ENCODE measurements around the gene SERPINE2.
A peak's percentile ranks its signal among the peaks of the same experiment; 100 is the strongest.

Gene SERPINE2, protein sequence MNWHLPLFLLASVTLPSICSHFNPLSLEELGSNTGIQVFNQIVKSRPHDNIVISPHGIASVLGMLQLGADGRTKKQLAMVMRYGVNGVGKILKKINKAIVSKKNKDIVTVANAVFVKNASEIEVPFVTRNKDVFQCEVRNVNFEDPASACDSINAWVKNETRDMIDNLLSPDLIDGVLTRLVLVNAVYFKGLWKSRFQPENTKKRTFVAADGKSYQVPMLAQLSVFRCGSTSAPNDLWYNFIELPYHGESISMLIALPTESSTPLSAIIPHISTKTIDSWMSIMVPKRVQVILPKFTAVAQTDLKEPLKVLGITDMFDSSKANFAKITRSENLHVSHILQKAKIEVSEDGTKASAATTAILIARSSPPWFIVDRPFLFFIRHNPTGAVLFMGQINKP

DNA sequence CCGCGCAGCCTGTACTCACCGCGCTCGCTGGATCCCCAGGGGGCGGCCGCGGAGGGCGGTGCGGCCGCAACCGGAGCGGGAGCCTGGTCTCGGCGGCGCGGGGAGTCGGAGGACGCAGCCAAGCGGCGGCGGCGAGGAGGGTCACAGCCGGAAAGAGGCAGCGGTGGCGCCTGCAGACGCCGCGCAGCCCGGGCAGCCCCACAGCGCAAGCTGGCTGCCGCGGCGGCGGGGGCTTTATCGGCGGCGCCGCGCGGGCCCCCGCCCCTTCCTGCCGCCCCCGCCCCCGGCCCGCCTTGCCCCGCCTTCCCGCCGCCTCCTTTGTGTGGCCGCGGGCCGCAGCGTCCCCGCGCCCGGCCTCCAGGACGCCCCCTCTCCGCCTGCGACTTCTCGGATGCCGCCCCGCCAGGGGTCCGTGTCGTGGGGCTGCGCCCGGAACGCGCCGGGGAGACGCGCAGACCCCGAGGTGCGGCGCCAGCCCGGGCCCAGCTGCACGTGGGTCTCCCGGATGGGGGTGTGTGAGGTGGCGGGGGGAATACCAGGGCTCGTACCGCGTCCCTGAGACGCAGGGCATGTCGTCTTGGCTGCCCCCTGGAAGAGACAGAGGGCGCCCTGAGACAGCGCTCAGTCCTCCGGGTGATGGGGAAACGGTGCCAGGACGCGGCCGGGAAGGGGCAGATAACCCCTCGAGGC, at the start of gene SERPINE2:
SERPINE2 (minus strand) TSS at position 207 of the 690 bp plus-strand sequence. CDS start 37,386 bp downstream, outside the sequence.
- peak; percentile 44 for DNase-seq (ENCODE audit: insufficient read length, low spot score)
- no peak for FAIRE-seq

DNA sequence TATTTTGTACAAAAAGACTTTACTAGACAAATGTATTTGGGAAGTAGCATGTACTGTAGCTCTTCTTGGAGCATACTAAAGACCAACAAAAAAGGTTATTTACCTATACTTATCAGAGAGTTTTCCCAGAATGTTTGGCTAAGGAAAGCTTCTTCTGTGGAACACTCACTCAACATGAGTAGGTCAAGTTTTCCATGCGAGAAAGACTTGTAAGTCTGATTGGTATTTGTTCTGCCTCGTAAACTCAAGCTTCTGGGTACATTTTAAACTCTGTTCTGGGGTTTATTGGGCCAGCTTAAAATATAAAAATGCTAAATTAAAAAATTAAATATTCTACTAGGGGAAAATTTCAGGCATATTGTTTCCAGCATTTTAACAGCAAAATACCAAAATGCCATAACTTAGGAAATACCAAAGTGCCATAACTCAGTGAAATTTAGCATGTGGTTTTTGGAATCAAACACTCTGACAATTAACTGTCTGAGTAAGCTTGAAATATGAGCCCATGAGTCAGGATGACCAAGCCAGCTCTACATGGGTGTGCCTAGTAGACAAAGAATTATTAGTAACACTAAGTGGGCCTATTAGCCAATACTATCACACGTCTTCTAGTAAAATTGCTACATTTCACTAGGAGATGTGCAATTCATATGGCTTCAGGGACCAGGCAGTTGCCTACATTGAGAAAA, 47.3 kb upstream of the SERPINE2 start:
- FAIRE-seq, result no peak

DNA sequence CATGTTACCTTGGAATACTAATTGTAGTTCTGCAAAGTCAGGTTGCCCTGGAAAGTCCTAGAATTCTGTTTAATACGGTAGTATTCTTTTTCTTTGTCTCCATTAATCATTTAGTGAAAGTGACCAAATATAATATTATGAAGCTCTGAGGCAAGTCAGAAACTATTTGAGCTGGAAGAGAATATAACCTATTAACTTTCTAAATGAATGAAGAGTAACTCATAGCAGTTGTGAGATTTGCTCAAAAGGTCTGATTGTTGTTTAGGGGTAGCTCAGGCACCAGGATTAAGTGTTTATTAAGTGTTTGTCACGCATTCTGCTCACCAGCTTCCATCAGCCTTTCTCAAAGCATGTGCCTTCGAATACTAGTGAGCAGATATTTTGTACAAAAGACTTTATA, 46.7 kb upstream of the SERPINE2 start:
- FAIRE-seq (no peak), DNase-seq (ENCODE audit: insufficient read length, low spot score) (no peak)

More for the DNA sequence above, 47.3 kb upstream of the SERPINE2 start:
- no peak for DNase-seq (ENCODE audit: insufficient read length, low spot score)

DNA sequence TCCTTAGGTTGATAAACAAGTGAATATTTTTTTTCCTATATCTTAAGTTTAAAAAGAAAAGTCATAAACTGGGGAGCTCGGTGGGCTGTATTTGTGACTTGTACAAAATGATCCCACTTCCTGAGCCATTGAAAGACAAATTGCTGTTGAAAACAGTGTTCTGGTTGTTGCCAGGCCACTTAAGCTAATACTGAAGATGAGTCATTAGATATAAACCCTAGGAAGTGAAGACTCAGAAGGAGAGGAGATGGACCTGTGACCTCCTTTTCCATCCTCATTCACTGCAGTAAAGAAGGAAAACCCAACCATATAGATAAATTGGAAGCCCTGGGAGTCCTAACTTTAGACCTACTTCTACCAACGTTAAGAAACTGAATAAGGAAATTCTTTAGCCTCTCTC, 46.2 kb upstream of the SERPINE2 start:
- FAIRE-seq (no peak), DNase-seq (ENCODE audit: insufficient read length, low spot score) (no peak)

DNA sequence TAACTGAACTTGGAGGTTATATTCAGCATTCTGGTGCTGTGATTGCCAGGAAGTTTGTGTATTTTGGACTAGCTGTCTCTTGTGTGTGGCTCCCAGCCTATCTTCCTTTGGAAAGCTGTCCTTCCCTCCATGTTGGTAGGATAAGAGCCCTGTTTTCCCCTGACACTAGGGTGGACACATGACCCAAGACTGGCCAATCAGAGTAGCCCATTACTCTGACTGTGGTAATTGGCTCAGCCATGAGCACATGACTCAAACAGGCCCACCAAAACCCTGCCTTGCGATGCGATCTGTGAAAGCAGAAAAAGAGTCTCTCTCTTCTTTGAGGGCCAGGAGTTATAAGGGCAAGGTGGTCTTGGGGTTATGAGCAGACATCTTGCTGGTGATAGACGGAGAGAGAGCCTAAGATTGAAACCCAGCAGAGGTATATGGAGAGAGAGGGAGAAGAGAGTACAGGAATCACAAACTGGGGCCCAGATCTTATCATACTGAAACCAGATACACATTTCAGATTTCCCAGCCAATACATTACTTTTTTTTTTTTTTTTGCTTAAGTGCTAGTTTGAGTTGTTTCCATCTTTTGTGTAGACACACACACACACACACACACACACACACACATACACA, 45.3 kb upstream of the SERPINE2 start:
- FAIRE-seq (no peak), DNase-seq (ENCODE audit: insufficient read length, low spot score) (no peak)

DNA sequence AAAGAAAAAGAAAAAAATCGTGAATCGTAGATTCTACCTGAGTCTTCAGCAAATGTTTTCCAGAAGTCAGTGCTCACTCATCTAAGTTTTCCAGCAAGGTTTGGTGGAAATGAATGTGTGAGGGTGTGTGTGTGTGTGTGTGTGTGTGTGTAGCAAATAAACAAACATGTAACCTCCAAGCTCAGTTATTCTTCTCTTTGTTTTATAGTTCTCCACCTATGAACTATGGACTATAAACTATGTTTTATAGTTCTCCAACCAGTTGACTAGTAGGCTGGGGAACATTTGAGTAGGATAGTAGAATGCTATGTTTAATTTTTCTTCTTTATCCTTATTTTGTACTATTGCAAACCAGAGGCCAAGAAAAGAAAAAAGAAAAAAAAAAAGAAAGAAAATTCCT, 44.6 kb upstream of the SERPINE2 start:
- no peak for FAIRE-seq

DNA sequence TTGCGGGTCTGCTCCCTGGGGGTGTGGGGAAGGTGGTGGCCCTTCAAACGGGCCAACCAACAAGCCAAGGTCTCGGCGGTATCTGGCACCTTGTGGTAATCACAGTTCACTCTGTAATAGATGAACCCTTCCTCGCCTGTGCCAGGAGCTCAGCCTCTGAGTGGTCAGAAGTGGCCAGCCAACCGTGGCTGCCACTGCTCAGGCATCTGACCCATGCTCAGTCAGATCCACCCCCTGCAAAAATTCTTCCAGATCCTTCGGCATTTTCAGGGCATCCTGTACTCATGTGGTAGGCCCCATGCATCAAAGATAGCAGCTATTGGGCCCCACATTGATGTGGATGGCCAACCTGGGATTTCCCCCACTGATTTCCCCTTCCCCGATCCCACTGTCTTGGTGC, 39.6 kb upstream of the SERPINE2 start:
- FAIRE-seq (no peak), DNase-seq (ENCODE audit: insufficient read length, low spot score) (no peak)

More for the DNA sequence above, 44.6 kb upstream of the SERPINE2 start:
- DNase-seq (ENCODE audit: insufficient read length, low spot score), result no peak

DNA sequence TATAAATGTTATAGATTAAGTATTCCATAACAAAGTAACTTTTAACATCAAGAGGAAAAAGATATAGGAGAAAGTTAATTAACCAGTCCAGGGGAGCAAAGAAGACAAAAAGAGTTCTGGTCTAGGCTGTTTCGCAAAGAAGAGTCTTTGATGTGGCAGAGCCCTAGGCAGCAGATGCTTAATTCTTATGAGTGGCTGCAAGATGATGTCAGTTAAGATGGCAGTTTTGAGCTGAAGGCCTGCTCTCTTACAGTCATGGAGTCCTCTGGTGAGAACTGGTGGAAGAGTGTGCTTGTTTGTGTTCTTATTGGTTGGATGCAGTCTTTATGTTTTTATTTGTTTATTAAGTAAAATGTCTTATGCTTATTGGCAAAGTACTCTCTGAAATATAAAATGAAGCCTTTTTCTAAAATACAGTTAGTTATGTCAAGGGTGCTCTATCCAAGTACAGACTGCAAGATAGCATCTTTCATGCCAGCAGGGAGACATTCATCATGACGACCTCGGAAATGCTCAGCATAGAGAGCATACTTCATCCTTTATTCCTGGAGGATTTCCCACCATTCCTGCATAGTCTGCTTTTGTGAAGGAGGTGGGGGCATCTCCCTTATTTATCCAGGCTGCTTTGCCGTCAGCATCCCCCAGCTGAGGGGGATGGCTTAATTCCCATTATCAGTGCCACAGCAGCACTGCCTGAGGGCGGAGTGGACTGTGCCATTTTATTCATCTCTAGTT, 38.9 kb upstream of the SERPINE2 start:
- DNase-seq (ENCODE audit: insufficient read length, low spot score), result no peak
- FAIRE-seq, result no peak

DNA sequence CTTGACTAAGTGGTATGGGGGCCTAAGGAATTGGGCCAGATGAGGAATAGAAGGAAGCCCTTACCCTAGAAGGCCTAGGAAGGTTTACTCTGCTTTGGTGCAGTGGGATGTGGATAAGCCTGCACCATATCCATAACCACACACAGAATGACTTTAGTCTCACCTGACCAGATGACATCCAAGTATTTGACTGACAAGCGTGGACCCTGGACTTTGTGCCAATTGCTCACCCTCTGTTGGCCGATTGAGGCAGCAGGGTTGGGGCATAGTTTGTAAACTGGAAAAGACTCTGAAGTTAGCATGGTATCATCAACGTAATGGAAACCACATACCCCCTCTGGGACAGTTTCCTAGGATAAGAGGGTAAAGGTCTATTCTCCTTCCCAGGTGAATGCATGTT, 36.5 kb upstream of the SERPINE2 start:
- DNase-seq (ENCODE audit: insufficient read length, low spot score) (no peak), FAIRE-seq (no peak)

DNA sequence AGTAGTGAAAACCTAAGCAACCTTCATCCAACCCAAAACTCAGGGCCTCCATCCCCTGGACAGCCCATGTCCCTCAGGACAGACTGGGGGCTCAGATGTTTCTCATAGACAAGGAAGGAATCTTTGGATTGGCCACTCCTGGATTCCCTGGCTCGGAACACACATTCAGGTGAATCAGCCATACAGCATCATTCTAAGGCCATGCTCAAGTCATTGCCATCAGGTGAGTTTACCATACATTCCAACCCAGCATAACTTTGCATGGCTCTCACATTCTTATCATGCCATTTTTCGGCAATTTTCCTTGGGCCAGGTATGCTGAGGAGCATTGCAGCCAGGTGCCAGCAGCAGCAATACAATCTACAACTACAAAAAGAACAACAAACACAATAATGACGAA, 34.6 kb upstream of the SERPINE2 start:
- FAIRE-seq, result no peak
- no peak for DNase-seq (ENCODE audit: insufficient read length, low spot score)

DNA sequence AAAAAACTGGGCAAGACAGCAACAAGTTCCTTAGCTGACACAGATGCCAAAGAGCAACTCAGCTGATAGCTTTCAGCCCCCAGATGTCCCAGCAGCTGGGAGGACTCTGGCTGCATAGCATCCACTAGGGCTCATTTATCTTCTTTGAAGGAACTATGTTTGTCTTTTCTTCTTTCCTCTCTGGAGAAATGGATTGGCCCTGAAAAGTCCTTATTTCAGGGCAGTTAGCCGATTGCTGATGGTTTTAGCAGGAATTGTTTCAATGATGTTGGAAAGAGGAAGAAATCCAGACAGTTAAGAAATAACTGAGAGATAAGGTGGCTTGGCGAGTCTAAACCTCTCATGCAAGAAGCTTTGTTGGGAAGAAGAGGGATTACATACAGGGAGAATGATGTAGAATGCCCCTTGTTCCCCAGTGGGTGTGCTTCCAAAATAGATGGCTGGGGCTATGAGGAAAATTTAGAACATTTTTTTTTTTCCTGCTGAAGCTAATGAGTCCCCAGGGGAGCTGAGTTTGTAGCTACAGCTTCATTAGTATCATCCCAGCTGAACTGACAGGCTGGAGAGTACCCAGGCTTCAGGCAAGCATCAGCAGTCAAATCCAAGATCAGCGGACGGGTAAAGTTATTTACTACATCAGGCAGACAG, 33.6 kb upstream of the SERPINE2 start:
- DNase-seq (ENCODE audit: insufficient read length, low spot score), result no peak
- no peak for FAIRE-seq

DNA sequence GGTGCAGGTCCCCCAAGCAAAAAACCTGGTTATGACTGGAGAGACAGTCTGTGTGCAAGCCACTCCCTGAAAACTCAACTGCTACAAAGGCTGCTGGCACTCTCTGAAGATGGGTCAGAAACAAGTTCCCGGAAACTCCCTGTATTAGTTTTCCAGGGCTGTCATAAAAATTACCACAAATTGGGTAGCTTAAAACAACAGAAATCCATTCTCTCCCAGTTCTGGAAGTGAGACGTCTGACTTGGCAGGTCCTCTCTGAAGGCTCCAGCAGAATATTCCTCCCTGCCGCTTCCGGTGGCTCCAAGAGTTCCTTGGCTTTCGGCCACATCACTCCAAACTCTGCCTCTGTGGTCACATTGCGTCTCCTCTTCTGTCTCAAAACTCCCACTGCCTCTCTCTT, 30.1 kb upstream of the SERPINE2 start:
- DNase-seq (ENCODE audit: insufficient read length, low spot score) (no peak), FAIRE-seq (no peak)

DNA sequence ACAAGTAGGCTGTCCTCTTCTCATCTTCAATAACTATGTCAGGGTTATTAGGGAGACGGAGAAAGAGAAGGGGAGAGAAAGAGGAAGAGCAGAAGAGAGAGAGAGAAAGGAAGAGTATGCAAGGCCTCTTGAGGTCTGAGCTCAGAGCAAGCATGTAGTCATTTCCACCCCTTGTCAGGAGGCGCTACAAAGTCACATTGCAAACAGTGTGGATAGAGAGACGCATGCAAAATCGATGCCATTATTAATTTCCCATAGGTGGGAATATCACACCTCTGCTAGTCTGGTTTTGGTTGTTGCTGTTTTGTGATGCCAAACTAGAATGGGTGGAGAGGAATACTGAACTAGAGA, 24.2 kb upstream of the SERPINE2 start:
- DNase-seq (ENCODE audit: insufficient read length, low spot score), result no peak
- no peak for FAIRE-seq

DNA sequence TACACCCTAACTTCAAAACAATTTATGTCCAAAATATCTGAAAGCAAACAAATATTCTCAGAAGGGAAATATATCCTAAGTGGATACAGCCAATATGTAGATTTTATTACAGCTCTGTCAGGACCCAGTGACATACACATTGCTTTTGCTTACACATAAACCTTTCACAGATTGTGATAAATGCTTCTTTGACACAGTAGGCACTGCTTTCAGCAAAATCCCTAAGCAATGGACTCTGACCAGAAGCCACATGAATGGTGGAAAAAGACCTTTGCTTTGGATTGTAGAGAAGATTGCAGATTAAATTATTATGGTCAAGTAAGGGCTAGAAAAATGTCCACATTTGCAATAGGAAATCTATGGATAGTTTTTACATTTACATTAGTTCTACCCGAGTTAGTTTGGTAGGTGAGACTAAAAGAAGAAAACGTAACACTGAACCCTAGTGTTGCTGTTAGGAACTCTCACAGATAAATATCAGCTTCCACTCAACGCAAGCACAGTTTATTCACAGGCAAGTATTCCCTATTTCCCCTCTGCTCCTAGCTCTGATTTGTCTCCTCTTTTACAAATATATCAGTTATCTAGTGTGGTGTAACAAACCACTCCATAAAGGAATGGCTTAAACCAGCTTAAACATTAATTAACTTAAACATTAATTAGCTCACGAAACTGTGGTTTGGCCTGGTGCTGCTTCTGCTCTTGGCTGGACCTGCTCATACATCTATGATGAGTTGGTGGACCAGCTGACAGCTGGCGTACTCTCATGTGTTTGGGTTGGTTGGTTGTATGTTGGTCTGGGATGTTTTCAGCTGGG, 23.6 kb upstream of the SERPINE2 start:
- FAIRE-seq, result peak; percentile 60

DNA sequence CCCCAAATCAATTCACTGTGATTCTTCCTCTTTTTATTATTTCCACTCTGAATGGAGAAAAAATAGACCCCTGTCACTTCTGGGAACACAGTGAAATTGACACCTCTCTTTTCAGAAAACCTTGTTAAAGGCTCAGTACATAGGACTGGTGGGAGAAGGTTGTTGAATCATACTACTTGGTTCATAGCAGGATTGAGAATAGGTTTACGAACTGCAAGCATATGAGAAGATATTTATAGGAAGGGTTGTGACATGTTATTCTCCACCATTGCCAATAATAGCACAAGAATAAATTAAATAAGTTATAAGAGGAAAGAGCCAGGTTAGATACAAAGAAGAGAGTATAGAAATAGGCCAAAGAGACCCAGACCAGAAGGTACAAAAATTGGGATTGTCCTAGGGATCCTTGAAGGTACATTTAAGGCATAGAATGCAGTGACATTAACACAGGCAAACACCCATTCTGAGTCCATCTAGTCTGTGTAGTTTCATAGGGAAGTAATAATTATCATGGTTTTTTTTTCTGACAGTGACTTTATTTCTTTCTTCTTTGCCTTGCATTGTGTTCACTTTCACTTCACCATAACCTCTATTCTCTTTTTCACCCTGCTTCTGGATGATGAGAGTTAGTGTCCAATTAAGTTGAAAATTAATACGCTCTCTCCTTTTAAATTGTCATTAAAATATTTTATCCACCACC, 21.8 kb upstream of the SERPINE2 start:
- no peak for DNase-seq (ENCODE audit: insufficient read length, low spot score)
- no peak for FAIRE-seq

More for the DNA sequence above, 23.6 kb upstream of the SERPINE2 start:
- no peak for DNase-seq (ENCODE audit: insufficient read length, low spot score)

DNA sequence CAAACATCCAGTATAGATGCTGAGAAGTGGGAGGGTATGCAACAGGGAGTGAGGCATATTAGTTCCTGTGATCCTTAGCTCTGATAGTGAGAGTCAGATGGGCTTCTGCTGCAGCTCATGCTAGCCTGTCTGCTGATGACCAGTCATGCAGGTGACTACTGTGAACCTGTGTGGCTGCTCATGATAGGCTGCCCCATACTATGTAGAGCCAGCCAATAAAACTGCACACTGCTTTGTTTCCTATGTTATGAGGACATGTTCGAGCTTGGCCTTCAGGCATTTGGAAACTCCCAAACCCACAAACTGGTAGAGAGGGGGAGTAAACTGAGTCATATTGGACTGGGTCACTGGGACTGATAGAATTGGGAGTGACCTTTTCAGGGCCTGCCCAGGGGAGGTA, 20.1 kb upstream of the SERPINE2 start:
- FAIRE-seq (no peak), DNase-seq (ENCODE audit: insufficient read length, low spot score) (no peak)

DNA sequence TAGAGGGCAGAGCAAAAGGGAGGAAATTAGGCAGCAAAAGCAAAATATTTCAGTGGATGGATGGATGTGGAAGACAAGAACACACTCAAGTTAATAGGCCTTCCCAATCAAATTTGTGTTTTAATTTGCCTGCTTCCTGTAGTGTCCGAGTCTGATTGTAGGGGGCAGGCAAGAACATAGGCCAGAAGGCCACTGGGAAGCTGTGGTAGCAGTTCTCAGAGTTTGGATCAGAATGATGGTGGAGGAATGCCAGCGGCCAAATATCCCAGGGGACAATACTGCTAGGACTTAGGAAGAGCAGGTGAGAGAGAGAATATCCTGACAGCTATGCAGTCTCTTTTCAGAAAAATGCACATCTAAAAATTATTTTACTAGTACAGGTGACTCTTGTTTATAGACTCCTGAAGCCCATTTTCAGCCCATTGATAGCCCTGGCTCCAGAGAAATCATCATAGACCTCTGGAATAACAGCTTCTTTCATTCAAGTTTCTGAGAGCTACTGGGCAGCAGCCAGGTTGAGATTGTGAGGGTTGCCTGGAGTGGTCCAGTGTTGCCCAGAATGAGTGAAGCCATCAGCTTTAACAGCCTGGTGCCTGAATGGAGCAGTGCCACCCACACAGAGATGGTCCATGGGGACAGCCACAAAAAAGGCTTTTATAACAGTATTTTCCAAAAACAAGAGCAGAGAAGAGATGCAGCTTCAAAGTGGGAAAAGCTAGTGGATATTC, 19.1 kb upstream of the SERPINE2 start:
- DNase-seq (ENCODE audit: insufficient read length, low spot score), result no peak
- FAIRE-seq, result no peak

DNA sequence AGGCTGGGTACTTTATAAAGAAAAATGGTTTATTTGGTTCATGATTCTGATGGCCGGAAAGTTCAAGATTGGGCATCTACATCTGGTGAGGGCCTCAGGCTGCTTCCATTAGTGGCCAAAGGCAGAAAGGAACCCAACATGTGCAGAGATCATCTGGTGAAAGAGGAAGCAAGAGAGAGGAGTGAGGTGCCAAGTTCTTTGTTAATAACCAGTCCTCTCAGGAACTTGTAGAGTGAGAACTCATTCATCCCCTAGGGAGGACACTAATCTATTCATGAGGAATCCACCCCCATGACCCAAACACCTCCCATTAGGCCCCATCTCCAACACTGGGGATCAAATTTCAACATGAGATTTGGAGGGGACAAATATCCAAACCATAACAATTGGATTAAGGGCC, 17.8 kb upstream of the SERPINE2 start:
- DNase-seq (ENCODE audit: insufficient read length, low spot score), result no peak
- no peak for FAIRE-seq
